GM12864 (cell line): ENCODE data around the gene MYLK4.

Experiments used
- DNase-seq: peaks from one replicate; pipeline ENCODE4 v3.0.0-alpha.2; 2011; ENCODE audit warnings: low read depth
- H3K4me3 ChIP-seq: 2 replicates; pipeline ENCODE4 v1.5.1; 2011; ENCODE audit warnings: mild to moderate bottlenecking, low read depth, low read length, control low read depth
- TF ChIP-seq, protein P1 (sequence below): IDR thresholded peaks from 2 replicates; pipeline ENCODE4 v1.5.1; 2011; ENCODE audit warnings: low read depth, mild to moderate bottlenecking, moderate library complexity, low read length, control low read depth, inconsistent platforms; ENCODE audit errors: missing control alignments

The MYLK4 gene

DNA sequence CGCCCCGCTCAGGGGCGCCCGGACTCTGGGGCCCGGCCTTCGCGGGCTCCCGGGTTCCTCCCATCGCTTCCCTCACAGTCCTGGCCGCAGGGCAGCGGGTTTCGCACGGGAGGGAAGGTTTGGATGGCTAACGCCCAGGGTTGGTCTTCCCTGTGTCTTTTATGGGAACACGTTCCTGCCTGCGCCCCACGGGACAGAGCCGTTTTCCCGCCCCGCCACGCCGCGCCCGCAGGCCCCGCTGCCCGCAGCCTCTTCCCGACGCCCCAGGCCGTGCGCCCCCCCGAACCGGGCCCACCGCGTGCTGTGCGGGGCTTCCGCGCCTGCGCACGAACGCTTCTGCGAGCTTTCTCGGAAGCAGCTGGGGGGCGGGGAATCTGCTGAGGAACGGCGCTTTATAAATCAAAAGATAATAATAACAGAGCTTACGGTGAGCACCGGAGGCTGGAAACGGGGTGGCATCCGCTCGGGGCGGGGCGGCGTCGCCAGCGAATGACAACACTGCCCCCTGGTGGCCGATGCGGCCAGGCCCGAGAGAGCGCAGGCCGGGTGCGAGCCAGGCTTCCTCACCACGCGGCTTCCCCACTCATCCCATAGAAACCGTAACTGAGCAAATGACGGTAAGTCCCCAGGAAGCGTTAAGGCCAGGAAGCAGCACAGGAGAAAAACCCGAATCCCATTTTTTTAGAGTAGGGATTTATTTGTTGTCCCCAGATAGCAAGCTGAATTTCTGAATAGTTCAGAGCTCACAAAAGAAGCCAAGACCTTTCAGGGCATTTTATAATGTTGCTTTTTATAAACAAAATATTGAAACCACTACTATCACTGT, 116.4 kb downstream of the MYLK4 start:
- TF ChIP-seq, protein P1, sequence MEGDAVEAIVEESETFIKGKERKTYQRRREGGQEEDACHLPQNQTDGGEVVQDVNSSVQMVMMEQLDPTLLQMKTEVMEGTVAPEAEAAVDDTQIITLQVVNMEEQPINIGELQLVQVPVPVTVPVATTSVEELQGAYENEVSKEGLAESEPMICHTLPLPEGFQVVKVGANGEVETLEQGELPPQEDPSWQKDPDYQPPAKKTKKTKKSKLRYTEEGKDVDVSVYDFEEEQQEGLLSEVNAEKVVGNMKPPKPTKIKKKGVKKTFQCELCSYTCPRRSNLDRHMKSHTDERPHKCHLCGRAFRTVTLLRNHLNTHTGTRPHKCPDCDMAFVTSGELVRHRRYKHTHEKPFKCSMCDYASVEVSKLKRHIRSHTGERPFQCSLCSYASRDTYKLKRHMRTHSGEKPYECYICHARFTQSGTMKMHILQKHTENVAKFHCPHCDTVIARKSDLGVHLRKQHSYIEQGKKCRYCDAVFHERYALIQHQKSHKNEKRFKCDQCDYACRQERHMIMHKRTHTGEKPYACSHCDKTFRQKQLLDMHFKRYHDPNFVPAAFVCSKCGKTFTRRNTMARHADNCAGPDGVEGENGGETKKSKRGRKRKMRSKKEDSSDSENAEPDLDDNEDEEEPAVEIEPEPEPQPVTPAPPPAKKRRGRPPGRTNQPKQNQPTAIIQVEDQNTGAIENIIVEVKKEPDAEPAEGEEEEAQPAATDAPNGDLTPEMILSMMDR: peak; percentile 92
- peak overlapping the region; percentile 32 for H3K4me3 ChIP-seq
- no peak for DNase-seq

DNA sequence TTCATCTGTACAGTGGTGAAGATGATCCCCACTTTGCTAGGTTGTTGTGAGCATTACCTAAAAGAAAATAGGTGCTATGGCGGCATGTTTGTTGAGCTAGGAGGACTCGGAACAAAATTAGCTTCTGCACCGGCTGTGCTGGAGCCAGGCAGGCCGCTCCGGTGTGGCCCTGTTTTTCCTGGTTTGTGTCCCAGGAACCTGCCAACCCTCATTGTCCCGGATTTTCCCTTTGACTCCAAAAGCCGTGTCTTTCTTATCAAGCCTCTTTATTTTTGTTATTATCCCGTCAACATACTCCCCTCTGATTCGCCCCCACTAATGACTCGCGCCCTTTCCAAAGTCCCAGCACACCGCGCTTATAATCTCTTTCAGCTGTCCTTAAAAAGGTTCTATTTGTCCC, 117.0 kb downstream of the MYLK4 start:
- H3K4me3 ChIP-seq: no peak overlapping the region
- TF ChIP-seq, protein P1: no peak
- no peak for DNase-seq

DNA sequence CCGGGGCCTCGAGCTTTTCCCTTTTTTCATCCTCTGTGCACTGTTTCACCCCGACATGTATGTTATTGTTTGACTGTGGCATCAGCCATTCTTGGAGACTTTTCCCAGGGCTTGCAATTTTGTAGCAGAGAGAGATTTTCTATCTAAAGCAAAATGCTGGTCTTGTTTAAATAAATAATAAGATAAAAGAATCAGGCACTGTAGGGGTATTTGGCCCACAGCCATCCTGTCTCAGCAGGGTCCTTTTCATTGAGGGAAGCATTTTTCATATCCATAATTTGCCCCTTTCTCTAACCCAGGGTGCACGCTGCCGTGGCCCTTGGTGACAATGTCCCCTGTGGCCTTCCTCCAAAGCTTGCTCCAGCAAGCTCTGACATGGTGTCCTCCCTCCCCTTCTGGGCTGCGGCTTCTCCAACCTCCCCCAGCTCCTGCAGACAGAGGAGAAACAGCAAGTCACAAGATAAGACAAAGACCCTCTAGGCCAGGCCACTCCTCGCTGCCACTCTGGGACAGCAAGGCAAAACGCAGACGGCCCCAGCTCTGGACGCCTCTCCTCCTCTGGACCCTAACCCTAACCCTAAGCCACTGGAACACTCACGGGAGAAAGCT, 117.6 kb downstream of the MYLK4 start:
- no peak overlapping the region for H3K4me3 ChIP-seq
- TF ChIP-seq, protein P1: no peak

DNA sequence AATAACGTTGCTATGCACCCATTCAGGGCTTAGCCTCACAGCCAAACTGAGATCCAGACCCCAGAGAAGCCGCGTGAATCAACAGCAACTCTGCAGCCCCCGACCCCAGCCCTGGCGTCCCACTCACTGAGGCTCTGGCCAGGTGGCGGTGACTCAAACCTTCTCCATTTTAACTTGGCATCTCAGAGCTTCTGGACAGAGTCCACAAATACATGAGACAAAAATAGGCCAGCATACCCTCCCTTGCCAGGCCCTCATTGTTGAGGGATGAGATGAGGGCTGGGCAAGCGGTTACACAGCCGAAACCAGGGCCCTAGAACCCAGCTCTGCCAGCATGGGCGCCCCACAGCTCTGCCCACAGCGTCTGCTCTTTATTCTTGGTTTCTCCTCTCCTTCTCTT, 118.4 kb downstream of the MYLK4 start:
- H3K4me3 ChIP-seq: no peak overlapping the region
- no peak for DNase-seq
- TF ChIP-seq, protein P1: no peak

More for the DNA sequence above, 117.6 kb downstream of the MYLK4 start:
- DNase-seq: no peak

DNA sequence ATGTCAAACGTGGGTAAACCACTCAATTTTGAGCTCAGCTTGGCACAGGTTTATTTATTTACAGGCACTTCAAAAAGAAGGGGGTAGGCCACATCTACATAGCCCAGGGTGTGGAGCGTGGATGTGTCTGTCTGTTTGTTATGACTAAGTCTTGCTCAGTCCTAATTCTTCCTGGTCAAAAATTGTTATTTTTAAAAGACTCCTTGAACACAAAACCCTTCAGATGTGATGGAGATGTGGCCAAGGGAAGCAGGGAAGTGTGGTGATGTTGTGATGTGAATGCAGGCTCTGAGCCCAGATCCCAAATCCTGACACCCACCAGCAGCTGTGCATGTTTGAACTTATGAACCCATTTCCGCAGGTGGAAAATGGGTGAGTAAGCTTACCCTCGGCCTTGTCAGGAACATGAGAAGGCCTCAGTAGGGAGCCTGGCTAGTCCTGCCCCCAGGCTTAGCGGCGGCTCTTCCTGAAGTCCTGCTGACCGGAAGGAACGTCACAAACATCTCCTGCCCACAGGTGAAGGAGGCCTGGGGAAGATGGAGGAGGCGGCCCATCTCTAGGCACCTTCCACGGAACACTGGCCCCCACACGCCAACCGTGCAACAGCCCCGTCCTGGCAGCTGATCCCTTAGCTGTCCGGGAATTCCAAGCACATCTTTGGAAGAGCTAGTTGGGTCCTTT, 119.7 kb downstream of the MYLK4 start:
- no peak overlapping the region for H3K4me3 ChIP-seq
- TF ChIP-seq, protein P1: no peak
- no peak for DNase-seq

DNA sequence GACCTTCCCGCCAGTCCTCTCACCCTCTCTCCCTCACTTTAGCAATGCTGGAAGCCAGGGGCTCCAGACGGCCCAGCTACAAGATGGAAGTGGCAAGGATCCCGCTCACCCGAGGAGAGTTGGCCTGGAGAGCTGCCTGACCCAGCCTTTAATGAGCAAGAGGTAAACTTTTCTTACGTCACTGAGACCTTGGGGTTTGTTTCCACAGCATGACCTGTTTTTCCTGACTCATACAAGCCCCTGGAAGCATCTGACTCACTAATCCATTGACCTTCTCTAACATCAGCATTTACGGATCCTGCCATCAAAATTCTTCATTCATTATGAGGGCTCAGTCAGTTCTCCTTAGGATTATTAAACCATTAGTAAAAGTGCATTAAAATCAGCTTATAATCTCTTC, 120.4 kb downstream of the MYLK4 start:
- no peak overlapping the region for H3K4me3 ChIP-seq
- no peak for DNase-seq
- TF ChIP-seq, protein P1: no peak
